Stimulated activated CD4-positive, alpha-beta T cell treated with anti-CD3 and anti-CD28 coated beads, Interleukin-1b, Interleukin-23, amount 100 ng/mL, for 4 hours (primary cell): Measurements from ENCODE around the gene BRDT.
A peak's percentile ranks its signal among the peaks of the same experiment; 100 is the strongest.

Experiments
- DNase-seq, 2 donors: peaks; one replicate each; pipeline ENCODE4 v3.0.0-alpha.2; 2020; ENCODE audit warnings: low read depth in 2 of 2

BRDT gene

DNA sequence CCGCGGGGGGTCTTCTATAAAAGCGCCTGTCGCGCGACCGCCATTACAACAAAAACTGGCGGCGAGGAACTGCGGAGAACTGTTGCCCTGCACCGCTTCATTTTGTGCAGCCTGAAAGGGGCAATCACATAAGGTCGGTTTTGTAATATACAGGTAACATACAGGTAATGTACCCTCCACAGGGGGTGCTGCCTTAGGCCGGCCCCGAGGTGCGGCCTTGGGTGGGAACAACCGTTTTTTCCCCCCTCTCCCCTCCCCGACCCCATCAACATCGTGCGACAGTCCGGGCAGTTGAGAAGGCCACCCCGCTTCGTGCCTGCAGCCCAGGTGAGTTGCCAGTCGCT, at the start of gene BRDT:
Gene BRDT, plus strand, starts transcription at position 46 of the 344 bp plus-strand sequence. CDS start 13,354 bp downstream, outside the sequence.
- DNase-seq, result no peak

DNA sequence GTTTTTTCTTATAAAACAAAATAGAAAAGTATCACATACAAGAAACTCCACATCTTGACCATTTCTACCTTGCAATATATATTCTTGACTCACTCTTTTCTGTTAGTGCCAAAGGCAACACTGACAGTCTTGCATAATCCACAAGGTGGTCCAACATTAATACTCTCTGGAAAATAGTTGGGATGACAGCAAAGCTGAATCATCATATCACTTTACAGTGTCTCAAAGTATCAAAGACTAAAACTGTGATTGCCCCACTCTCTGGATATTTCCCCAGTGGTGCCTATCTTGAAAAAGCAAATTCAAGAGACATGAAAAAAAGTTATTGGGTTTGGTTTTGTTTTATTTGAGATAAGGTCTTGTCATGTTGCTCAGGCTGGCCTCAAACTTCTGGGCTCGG, 48.6 kb upstream of the BRDT start:
- DNase-seq, result no peak

DNA sequence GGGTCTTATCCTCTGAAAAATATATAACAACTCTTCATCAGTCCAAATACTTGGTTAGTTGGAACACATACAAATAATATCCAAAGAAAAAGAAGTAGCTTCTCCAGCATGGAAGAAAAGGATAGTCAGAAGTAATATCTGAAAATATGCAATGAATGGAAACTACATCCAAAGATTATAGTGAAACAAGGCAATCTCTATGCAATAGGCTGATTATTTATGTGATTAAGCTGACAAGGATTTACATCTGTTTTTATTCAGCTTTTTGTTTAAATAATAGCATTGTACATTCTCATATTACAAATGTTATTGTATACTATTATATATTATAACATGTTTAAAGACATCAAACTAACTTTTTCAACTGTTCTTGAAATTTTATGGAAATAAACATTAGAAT, 48.0 kb upstream of the BRDT start:
- no peak for DNase-seq

DNA sequence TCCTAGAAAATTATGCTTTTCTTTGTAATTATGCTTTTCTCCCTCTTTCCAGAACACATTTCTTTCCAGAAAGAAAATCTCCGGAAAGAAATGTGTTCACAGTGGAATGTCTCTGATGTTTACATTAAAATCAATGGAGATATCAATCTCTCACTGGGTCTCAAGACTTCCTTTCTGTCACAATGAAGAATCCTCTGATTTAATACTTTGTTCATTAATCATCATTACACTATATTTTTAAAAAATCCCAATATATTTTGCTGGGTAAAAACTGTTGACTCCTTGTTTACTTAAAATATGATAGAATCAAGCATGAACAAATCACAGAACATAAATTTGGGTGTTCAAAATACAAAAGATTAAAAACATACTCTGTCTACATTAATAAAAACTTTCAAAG, 36.9 kb upstream of the BRDT start:
- DNase-seq, result no peak

DNA sequence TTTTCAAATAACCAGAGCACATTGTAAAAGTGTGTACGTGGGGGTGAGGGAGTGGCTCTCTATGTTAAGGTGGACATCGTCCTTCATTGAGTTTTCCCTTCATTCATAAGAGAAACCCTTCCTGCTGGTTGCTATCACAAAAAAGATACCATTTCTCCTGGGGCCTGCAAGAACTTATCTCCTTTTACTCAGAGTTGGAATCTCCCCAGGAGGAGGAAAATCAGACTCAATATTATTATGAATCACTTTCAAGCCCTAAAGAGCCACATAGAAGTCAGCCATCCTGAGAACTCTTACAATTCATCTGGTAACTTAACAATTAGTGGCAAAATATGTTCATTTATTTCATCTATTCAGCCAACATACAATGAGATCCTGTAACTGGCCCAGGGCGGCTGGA, 36.2 kb upstream of the BRDT start:
- DNase-seq, result no peak

DNA sequence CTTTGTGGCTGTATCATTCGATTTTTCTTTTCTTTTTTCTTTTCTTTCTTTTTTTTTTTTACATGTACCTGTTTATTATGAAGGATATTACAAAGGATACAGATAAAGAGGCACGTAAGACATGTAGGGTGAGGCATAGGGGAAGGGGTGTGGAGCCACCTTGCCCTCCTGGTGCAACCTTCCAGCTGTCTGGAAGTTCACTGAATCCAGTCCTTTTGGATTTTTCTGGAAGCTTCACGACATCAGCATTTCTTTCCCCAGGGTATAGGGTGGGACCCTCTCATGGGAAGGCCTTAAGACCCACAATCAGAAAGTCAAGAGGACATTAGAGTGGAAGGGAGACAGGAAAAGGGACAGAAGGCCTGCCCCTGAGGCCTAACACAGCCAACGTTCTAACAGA, 33.2 kb upstream of the BRDT start:
- no peak for DNase-seq

DNA sequence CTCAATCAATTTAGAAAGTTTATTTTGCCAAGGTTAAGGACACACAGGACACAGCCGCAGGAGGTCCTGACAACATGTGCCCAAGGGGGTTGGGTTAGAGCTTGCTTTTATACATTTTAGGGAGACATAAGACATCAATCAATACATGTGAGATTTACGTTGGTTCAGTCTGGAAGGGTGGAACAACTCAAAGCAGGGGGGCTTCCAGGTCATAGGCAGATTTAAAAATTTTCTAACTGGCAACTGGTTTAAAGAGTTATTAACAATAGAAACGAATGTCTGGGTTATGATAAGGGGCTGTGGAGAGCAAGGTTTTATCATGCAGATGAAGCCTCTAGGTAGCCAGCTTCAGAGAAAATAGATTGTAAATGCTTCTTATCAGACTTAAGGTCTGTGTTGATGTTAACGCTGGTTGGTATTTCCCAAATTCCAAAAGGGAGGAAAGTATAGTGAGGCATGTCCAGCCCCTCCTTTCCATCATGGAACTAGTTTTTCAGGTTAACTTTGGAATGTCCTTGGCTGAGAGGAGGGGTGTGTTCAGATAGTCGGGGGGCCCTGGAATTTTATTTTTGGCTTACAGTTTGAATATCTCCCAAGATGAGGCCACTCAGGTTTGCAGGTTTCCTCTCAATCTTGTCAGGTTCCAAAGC, 32.3 kb upstream of the BRDT start:
- DNase-seq, result no peak

DNA sequence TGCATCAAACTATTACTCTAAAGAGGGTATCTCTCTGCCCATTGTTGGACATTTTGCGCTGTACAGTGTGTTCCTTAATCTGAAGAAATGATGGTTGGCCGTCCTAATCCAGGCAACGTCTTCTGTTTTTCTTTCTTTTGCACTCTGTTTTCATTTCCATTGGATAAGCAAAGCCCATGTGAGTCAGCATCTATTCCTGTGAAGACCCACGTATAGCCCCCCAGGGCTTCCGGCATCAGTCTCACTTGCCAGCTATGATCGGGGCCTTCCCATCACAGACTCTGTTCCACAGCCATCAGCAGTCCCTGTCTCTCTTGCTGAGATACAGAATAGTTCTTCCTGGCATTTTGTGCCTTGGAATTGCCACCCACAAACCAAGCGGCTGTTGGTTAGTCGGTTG, 29.2 kb upstream of the BRDT start:
- DNase-seq, result no peak

DNA sequence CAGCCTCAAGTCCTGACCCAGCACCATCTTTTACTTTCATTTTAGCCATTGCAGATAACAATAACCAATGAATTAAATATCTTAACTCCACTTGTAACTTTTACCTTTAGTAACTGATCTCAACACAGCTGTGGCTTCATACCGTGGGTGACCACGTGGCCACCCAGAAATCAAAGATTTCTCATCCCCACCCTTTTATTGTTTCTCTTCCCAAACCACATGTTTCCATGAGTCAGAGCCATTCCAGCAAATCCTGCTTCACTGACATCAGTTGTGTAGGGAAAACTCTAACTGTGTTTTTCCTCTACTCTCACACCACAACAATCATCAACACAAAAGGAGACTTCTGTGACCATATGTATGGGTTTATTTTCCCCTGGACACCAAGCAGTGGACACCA, 25.1 kb upstream of the BRDT start:
- DNase-seq, result no peak

DNA sequence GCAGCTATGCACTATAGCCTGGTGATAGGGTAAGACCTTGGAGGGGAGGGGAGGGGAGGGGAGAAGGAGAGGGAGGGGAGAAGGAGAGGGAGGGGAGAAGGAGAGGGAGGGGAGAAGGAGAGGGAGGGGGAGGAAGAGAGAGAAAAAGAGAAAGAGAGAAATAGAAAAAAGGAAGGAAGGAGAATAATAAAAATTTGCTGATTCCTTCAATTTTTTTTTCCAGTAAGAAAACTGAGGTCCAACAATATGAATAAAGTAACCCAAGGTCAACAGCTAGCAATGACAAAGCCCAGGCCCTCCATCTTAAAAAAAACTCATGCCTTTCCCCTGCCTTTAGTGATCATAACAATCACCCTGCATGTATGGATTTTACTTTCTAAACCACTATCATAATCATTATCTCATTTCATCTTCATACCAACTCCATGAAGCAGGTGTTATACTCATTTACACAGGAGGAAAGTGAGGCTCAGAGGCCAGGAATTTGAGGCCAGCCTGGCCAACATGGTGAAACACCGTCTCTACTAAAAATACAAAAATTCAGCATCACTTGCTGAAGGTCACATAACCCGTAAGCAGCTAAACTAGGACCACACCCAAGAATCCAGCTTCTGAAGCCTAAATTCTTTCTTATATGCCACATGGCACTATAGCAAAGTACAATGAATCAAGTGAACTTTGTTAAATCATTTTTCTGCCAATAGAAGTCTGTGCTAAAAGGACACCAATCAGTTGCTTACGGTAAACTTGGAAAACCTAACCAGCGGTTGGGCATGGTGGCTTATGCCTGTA, 23.4 kb upstream of the BRDT start:
- no peak for DNase-seq

DNA sequence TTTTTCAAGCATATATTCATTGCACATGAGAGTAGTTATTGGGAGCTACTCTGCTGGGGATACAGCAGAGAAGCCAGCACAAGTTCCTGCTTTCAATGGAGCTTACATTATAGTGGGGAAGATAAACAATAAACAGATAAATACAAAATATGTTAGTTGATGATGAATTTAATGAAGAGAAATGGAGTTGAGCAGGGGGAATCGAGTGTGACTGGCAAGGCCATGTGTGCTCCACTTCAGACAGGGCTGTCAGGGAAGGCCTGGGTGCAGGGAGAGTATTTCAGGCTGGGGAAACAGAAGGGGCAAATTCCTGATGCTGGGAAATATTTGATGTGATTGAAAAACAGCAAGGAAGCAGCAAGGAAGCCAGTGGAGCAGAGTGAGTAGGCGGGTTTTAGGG, 21.2 kb upstream of the BRDT start:
- no peak for DNase-seq

DNA sequence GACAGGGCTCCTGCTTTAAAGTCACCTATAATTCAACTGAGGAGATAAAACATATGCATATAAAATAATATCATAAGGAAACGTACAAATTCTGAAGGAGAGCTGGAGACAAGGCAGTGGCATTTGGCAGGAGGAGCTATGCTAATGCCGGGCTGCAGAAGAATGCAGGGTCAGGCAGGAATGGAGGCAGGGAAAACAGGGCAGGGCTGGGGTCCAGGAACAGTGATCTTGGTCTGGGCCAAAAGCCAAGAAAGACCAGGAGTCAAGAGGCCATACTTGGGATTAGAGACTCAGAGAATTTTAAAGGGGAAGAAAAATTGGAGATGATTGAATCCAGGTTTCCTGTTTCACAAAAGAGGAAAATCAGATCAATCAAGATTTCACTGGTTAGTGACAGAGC, 20.0 kb upstream of the BRDT start:
- DNase-seq, result no peak

DNA sequence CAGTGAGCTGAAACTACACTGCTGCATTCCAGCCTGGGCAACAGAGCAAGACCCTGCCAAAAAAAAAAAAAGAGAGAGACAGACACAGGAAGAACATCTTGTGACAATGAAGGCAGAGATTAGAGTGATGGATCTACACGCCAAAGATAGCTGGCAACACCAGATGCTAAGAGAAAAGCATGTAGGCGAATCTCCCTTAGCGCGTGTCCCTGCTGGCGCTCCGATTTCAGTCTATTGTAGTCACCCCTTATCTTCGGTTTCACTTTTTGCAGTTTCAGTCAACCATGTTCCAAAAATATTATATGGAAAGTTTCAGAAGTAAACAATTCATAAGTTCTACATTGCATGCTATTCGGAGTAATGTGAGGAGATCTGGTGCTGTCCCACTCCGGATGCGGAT, 11.6 kb upstream of the BRDT start:
- no peak for DNase-seq

DNA sequence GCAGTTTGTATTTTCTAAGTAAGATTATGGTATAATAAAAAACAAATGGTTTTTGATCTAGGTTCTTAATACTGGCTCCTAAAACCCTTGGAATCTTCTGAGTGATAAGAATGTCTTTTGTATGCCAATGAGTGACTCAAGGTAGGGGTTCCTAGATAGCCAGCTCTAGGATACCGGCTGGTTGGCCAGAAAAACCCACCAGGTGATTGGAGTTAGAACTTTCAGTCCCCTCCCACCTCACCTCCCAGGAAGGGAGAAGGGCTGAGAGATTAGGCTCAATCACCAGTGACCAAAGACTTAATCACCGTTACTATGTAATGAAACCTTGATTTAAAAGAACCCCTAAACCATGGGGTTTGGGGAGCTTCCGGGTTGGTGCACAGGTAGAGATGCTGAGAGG, 8.7 kb upstream of the BRDT start:
- DNase-seq, result no peak

DNA sequence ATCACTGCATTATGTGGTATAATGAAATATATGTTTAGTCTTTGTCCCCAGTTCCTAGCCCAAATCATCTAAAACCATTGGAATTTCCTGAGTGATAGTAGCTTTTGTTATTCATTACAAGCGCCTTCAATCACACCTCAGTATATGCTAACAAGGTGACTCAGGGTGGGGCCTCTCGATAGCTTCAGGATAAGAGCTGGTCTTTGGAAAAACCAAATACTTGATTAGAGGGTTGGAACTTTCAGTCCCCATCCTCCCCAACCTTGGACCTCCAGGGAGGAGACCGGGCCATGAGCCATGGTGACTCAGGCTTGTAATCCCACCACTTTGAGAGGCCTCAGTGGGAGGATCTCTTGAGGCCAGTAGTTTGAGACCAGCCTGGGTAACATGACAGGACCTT, 5.1 kb upstream of the BRDT start:
- DNase-seq, result no peak

DNA sequence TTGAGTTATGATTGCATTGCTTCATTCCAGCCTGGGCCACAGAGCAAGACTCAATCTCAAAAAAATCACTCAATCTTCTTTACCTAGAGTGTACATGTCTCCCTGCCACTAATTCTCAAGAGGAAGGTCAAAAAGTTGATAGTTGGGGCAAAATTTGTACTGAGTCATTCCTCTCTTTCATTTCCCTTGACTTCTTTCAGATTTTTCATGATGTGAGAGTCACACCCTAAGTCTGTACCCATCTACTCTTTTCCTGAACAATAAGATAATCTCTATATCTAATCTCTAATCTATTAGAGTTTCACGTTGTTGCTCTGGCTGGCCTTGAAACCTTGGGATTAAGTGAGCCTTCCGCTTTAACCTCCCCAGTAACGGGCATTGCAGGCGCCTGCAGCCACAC, 1.1 kb upstream of the BRDT start:
- no peak for DNase-seq

DNA sequence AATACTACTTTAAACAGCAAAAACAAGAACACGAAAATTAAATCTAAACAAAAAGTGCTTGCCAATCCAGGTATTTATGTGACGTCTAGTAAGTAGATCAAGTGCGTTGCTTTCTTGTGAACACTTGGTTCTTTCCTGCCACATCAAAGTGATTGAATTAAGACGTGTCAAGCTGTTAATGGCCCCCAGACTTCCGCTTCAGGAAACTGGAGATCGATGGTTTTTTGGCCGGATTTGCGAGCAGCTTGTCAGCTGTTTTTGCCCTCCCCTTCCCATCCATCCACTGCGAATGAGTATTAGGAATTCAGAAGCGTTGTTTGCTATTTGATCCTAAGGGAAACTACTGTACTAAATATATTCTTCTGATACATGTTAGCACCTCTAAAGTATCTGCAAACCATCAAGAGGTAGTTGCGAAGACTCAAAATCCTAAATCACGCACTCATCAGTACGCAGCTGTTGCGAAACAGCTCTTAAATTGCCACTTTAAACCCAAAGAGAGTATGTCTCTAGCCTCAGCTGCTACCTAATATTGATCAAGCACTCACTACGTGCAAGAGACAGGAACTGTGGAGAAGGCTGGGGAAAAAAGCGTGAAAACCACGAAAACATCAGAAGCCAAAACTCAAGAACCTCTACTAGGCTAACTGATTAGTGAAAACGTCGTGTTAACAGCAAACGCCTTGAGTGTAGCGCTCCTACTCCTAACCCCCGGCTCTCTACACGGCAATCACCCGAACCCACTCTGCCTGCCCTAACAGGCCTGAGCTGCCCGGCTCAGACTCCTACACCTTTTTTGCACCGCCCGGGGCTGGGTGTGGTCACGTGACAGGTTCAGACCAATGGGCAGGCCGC, 473 bp upstream of the BRDT start:
- peak in 1 of 2 donors; percentile 8 for DNase-seq

DNA sequence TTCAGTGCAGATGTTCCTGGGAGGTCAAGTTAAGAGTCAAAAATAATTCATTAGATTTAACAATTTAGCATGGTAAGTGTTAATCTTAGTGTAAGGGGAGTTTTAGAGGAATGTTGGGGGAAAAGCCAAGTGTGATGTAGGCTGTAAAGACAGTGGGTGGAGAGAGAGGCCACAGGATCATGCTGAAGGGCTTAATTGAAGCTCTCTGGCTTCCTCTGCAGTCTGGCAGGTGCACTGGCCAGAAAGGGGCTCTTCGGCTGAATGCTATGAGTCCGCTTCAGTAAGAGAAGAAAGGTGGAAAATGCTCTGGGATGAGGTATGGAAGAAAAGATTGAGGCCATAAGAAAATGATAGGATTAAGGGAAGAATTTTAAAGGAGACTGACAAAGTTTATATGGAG, 3.0 kb downstream of the BRDT start:
- no peak for DNase-seq

DNA sequence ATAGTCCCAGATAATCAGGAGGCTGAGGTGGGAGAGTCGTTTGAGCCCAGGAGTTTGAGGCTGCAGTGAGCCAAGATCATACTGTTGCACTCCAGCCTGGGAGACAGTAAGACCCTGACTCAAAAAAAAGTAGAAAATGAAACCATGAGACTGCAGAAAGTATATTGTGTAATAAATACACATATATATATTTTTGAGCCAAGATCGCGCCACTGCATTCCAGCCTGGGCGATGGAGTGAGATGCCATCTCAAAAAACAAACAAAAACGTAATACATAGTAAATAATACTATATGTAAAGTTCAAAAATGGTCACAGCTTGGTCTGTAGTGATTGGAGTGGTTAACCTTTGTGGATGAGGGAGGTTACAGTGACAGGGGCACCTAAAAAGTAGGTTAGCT, 9.7 kb downstream of the BRDT start:
- DNase-seq, result no peak

DNA sequence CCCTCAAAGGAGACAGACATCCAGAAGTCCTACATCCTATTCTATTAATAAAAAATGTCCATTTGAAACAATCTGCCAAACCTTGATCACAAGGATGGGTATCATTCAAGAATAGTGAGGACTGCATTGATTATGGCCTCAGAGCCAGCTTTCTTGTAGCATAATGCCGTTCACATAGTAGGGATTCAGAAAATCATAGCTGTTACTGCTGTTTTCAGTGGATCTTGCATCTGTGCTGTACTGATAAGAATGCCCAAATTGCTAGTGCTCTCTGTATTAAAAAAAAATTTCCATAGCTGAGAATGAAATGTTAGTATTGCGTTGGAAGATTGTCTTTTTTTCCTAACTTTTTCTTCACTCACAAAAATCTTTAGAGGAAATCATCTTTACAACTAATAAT, 19.1 kb downstream of the BRDT start:
- DNase-seq, result no peak

DNA sequence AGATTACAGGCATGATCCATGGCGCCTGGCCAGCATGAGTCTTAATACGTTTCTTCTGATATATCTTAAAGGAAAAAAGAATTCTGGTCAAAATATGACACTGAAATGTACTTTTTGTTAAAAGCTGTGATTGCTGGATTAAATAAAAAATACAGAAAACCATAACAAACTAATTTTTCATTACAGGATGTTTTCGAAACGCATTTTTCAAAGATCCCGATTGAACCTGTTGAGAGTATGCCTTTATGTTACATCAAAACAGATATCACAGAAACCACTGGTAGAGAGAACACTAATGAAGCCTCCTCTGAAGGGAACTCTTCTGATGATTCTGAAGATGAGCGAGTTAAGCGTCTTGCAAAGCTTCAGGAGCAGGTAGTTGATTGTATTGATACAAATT, 30.2 kb downstream of the BRDT start:
- no peak for DNase-seq

DNA sequence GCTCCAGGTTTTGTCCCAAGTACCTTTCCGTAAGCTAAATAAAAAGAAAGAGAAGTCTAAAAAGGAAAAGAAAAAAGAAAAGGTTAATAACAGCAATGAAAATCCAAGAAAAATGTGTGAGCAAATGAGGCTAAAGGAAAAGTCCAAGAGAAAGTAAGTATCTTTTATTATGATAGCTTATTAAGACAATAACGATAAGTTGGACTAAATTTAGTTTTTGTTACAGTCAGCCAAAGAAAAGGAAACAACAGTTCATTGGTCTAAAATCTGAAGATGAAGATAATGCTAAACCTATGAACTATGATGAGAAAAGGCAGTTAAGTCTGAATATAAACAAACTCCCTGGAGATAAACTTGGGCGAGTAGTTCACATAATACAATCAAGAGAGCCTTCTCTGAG, 31.5 kb downstream of the BRDT start:
- DNase-seq, result no peak
